Kidney (tissue), 14 donors: ENCODE measurements around the gene EWSR1. TPM values are rescaled to one million over a fixed set of nuclear protein-coding genes. Genes with fewer than 3 reads are reported as not detected.

Experiments
- DNase-seq, 5 donors: peaks; one replicate each; pipeline ENCODE4 v3.0.0-alpha.2; 2013 to 2020
- FAIRE-seq: peaks from 2 replicates; lab custom pipeline; 2012; peaks lifted over from hg19 to GRCh38; lab: Jason Lieb, UNC
- H3K27ac ChIP-seq, 2 donors: one replicate each; pipeline ENCODE4 v1.7.0; 2013; ENCODE audit warnings: low read depth in 2 of 2, low read length in 2 of 2, inconsistent platforms in 1 of 2
- H3K27me3 ChIP-seq: one replicate; pipeline ENCODE4 v1.7.1; 2013; ENCODE audit warnings: low read length, inconsistent platforms; ENCODE audit not compliant: control insufficient read depth, insufficient read depth
- H3K36me3 ChIP-seq, 3 donors: one replicate each; pipeline versions ENCODE4 v1.7.0 to v1.7.1; 2013; ENCODE audit warnings: low read length in 3 of 3, control low read depth in 1 of 3, inconsistent platforms in 1 of 3; ENCODE audit not compliant: insufficient read depth in 3 of 3, control insufficient read depth in 2 of 3
- H3K4me1 ChIP-seq, 3 donors: one replicate each; pipeline versions ENCODE4 v1.7.0 to v1.7.1; 2013; ENCODE audit warnings: low read length in 3 of 3, inconsistent platforms in 1 of 3, low read depth in 1 of 3; ENCODE audit not compliant: control insufficient read depth in 2 of 3, insufficient read depth in 2 of 3
- H3K4me3 ChIP-seq, 3 donors: one replicate each; pipeline versions ENCODE4 v1.7.0 to v1.8.1; 2013; ENCODE audit warnings: low read length in 3 of 3, control low read depth in 1 of 3, inconsistent platforms in 1 of 3
- H3K9ac ChIP-seq, 3 donors: one replicate each; pipeline versions ENCODE4 v1.7.0 to v1.7.1; 2013; ENCODE audit warnings: low read length in 3 of 3, control low read depth in 1 of 3, inconsistent platforms in 1 of 3
- H3K9me3 ChIP-seq, 3 donors: one replicate each; pipeline versions ENCODE4 v1.7.0 to v1.7.1; 2013; ENCODE audit warnings: low read length in 3 of 3, control low read depth in 1 of 3, inconsistent platforms in 1 of 3; ENCODE audit not compliant: control insufficient read depth in 2 of 3, insufficient read depth in 1 of 3
- CTCF ChIP-seq: IDR thresholded peaks from 3 replicates; pipeline ENCODE4 v1.5.1; 2012; ENCODE audit warnings: mild to moderate bottlenecking, moderate library complexity, borderline replicate concordance; ENCODE audit not compliant: insufficient read depth; ENCODE audit errors: extremely low read depth
- intact Hi-C: fragments of 100-400 bp; cut with DNase I; formaldehyde crosslinking; loops from one replicate; pipeline ENCODE4 v1.11.1; 2022
- polyA plus RNA-seq: library from polyadenylated mRNA; stranded (reverse); fragments of 350-450 nt; fragmentation: Illumina TruSeq; extraction: RNeasy Lipid Tissue Mini Kit (QIAGEN cat#74804); gene quantifications from one replicate; pipeline ENCODE4 v1.2.3, GENCODE V29; 2014; ENCODE audit warnings: low read depth, low replicate concordance; ENCODE audit not compliant: insufficient read depth
- total RNA-seq: library from RNA; stranded (reverse); fragmentation: NEBNext Ultra II Directional; extraction: Animal tissue kit (Norgen Biotek cat#: 25700); gene quantifications from one replicate; pipeline ENCODE4 v1.2.1, GENCODE V29; 2021
- donor health status: control.
- donor health status: control.
- donor health status: control.
- donor health status: control.
- donor health status: control.
- donor health status: DM: yes; HTN: yes; CAD: no.
- donor health status: Normal renal cell carcinoma (clear cell type).

Gene EWSR1
- total and polyA plus RNA-seq, 2 donors from 2014 or later = 124 to 214 TPM

- no peak for DNase-seq
These were observed 34.8 kb downstream of the EWSR1 start for GRCh38 chr22:29302681-29303465.

GRCh38 chr22:29305836-29306174 is 37.7 kb downstream of the EWSR1 start:
- Histone ChIP-seq H3K4me1 (peaks cover 0 to 43% (median 15%) of the 10 kb centered on the region in 3 donors), H3K27me3 (no peaks in the 10 kb centered on the region), H3K9ac (no peak overlapping the region), H3K9me3 (no peaks in the 10 kb centered on the region), H3K4me3 (peak overlapping the region in 2 of 3 donors; percentile 30 to 72), H3K36me3 (peaks cover 0 to 2% (median under 1%) of the 10 kb centered on the region in 3 donors), H3K27ac (peak overlapping the region in 1 of 2 donors; percentile 71)
- DNase-seq = no peak
- intact Hi-C loops = no loop called here
- TF ChIP-seq CTCF = no peak
- FAIRE-seq = no peak

More at GRCh38 chr22:29302681-29303465, 34.8 kb downstream of the EWSR1 start:
- FAIRE-seq = no peak
- Histone ChIP-seq H3K27me3 (no peaks in the 10 kb centered on the region), H3K27ac (peak overlapping the region in 1 of 2 donors; percentile 32), H3K9ac (no peak overlapping the region), H3K4me3 (no peak overlapping the region), H3K36me3 (peaks cover 5 to 20% (median 18%) of the 10 kb centered on the region in 3 donors), H3K4me1 (peaks cover 0 to 20% (median 11%) of the 10 kb centered on the region in 3 donors), H3K9me3 (no peaks in the 10 kb centered on the region)
- intact Hi-C loops = no loop called here
- no peak for TF ChIP-seq CTCF

- no peak for FAIRE-seq
- peak; percentile 85 to 94 (median 90) for DNase-seq
- H3K4me3 ChIP-seq = peak within 1 kb of the TSS; percentile 59 to 80 (median 72)
- H3K9ac ChIP-seq = peak within 1 kb of the TSS; percentile 38 to 75 (median 69)
- TF ChIP-seq CTCF = peak; percentile 63
- no peaks in the 10 kb centered on the region for H3K9me3 ChIP-seq
- intact Hi-C loops = no loop called here
- H3K4me1 ChIP-seq = peaks cover 0 to 45% (median 15%) of the 10 kb centered on the region in 3 donors
- no peaks in the 10 kb centered on the region for H3K27me3 ChIP-seq
- H3K27ac ChIP-seq = peak within 1 kb of the TSS; percentile 53 to 71
- no peaks in the 10 kb centered on the region for H3K36me3 ChIP-seq
These were observed 38.2 kb downstream of the EWSR1 start, which contains the start of gene GAS2L1 for GRCh38 chr22:29306175-29306834. TSS of gene GAS2L1 (plus strand) at chr22:29306650. CDS start at chr22:29308106, 1,456 bp downstream.
